HepG2 (cell line): ENCODE data around the gene LGR6. TPM values are rescaled to one million over a fixed set of nuclear protein-coding genes. Genes with fewer than 3 reads are reported as not detected.

Experiments used
- ATAC-seq: fragments of 200-7000 bp; cut with Tn5 transposase; 3 replicates; pipeline ENCODE4 v1.9.1; 2020; ENCODE audit warnings: mild to moderate bottlenecking, moderate library complexity
- BruUV-seq: library from RNA; stranded (reverse); fragments of 400-500 nt; replicated peaks from 2 replicates; lab custom pipeline; 2021; lab: Mats Ljungman, UMichigan
- CTCF ChIA-PET: fragments of 300-600 bp; formaldehyde crosslinking; extraction: SDS; loops from one replicate; lab custom pipeline; 2021; ENCODE audit warnings: low total read pairs, inconsistent platforms, low intra/inter-chr PET ratio; lab: Yijun Ruan, JAX
- POLR2A ChIA-PET: fragments of 350-600 bp; sonication (Branson Sonifier 250); formaldehyde crosslinking; loops from one replicate; lab custom pipeline; 2020; ENCODE audit warnings: antibody characterized with exemption, inconsistent platforms; lab: Yijun Ruan, JAX
- DNase-seq: peaks from one replicate; pipeline ENCODE4 v3.0.0-alpha.2; 2015; ENCODE audit warnings: low spot score
- FAIRE-seq: peaks from 3 replicates; lab custom pipeline; 2011; peaks lifted over from hg19 to GRCh38; lab: Jason Lieb, UNC
- H2AFZ ChIP-seq: one replicate; pipeline ENCODE4 v1.6.1; 2011; ENCODE audit warnings: low read length, inconsistent platforms
- H3K27ac ChIP-seq: fragments of 300-600 bp; 3 replicates; pipeline ENCODE4 v1.8.0; 2011; ENCODE audit warnings: mixed run types, mild to moderate bottlenecking, mixed read lengths, low read length, inconsistent platforms; ENCODE audit not compliant: insufficient read depth; ENCODE audit errors: extremely low read length
- H3K27me3 ChIP-seq, 2 experiments: fragments of 200-600 bp in 1 of 2; 2 replicates in 1 of 2; 3 replicates in 1 of 2; pipeline versions ENCODE4 v1.6.0 to v1.8.0; 2011; ENCODE audit warnings: low read length in 2 of 2, mild to moderate bottlenecking in 2 of 2, moderate library complexity in 2 of 2, inconsistent platforms in 1 of 2; ENCODE audit not compliant: insufficient read depth in 2 of 2, control insufficient read depth in 1 of 2
- H3K36me3 ChIP-seq, 2 experiments: fragments of 200-600 bp in 1 of 2; replicated peaks in 1 of 2; 2 replicates in 1 of 2; 3 replicates in 1 of 2; pipeline versions ENCODE4 v1.5.1 to v1.8.0; 2011; ENCODE audit warnings: low read length in 2 of 2, inconsistent platforms in 1 of 2; ENCODE audit not compliant: insufficient read depth in 2 of 2, control insufficient read depth in 1 of 2
- H3K4me1 ChIP-seq: 2 replicates; pipeline ENCODE4 v1.5.1; 2012; ENCODE audit warnings: low read length, inconsistent platforms; ENCODE audit not compliant: insufficient read depth
- H3K4me2 ChIP-seq: 2 replicates; pipeline ENCODE4 v1.6.0; 2011; ENCODE audit warnings: low read depth, low read length, inconsistent platforms
- H3K4me3 ChIP-seq, 3 experiments: fragments of 200-600 bp in 1 of 3; sonication (generic), shearing (Covaris generic) in 1 of 3; replicated peaks in 1 of 3; 2 replicates each; pipeline ENCODE4 v1.5.1; 2011 to 2016; ENCODE audit warnings: low read length in 3 of 3, inconsistent platforms in 2 of 3, low read depth in 2 of 3, mild to moderate bottlenecking in 2 of 3, control low read depth in 1 of 3, mixed read lengths in 1 of 3; ENCODE audit not compliant: insufficient read depth in 1 of 3
- H3K79me2 ChIP-seq: one replicate; pipeline ENCODE4 v1.6.1; 2011; ENCODE audit warnings: low read length, inconsistent platforms; ENCODE audit not compliant: insufficient read depth
- H3K9ac ChIP-seq: 2 replicates; pipeline ENCODE4 v1.6.0; 2011; ENCODE audit warnings: mild to moderate bottlenecking, low read depth, low read length, inconsistent platforms; ENCODE audit not compliant: insufficient read depth
- H3K9me3 ChIP-seq: 2 replicates; pipeline ENCODE4 v1.5.1; 2012; ENCODE audit warnings: mild to moderate bottlenecking, low read length
- H4K20me1 ChIP-seq: 2 replicates; pipeline ENCODE4 v1.6.0; 2011; ENCODE audit warnings: inconsistent platforms, mild to moderate bottlenecking, low read length, moderate library complexity; ENCODE audit not compliant: insufficient read depth
- CBX1 ChIP-seq: IDR thresholded peaks from one replicate; pipeline ENCODE4 v1.6.1; 2016; ENCODE audit warnings: antibody characterized with exemption, low read depth
- MLX ChIP-seq: IDR thresholded peaks from 2 replicates; pipeline ENCODE4 v1.6.1; 2016
- NFYB ChIP-seq: sonication (generic); formaldehyde crosslinking; IDR thresholded peaks from 2 replicates; pipeline ENCODE4 v1.4.0; 2020; ENCODE audit warnings: missing genetic modification reagents
- PRDM10 ChIP-seq: sonication (generic); formaldehyde crosslinking; IDR thresholded peaks from 2 replicates; pipeline ENCODE4 v1.4.0; 2020; ENCODE audit warnings: low read depth, missing genetic modification reagents
- REST ChIP-seq, 2 experiments: IDR thresholded peaks; 2 replicates each; pipeline ENCODE4 v1.6.1; 2011 to 2012; ENCODE audit warnings: low read length in 2 of 2, borderline replicate concordance in 1 of 2, low read depth in 1 of 2, mild to moderate bottlenecking in 1 of 2, moderate library complexity in 1 of 2
- SMARCE1 ChIP-seq: fragments of 450-650 bp; IDR thresholded peaks from 2 replicates; pipeline ENCODE4 v1.6.1; 2017; ENCODE audit warnings: borderline replicate concordance
- SNRNP70 ChIP-seq: fragments of 200-400 bp; formaldehyde crosslinking; IDR thresholded peaks from 2 replicates; pipeline ENCODE4 v1.6.1; 2017; ENCODE audit warnings: mild to moderate bottlenecking, low read depth, low read length, moderate library complexity
- ZBTB37 ChIP-seq: sonication (generic); formaldehyde crosslinking; IDR thresholded peaks from 2 replicates; pipeline ENCODE4 v1.4.0; 2020; ENCODE audit warnings: mild to moderate bottlenecking, missing genetic modification reagents
- ZFP37 ChIP-seq: sonication (generic); formaldehyde crosslinking; IDR thresholded peaks from 2 replicates; pipeline ENCODE4 v1.4.0; 2020; ENCODE audit warnings: missing genetic modification reagents, borderline replicate concordance
- ZNF343 ChIP-seq: sonication (generic); formaldehyde crosslinking; IDR thresholded peaks from 2 replicates; pipeline ENCODE4 v1.4.0; 2020; ENCODE audit warnings: mild to moderate bottlenecking, missing genetic modification reagents
- ZNF674 ChIP-seq: sonication (generic); formaldehyde crosslinking; IDR thresholded peaks from 2 replicates; pipeline ENCODE4 v1.5.0; 2020; ENCODE audit warnings: low read depth, mild to moderate bottlenecking, missing genetic modification reagents
- ZSCAN21 ChIP-seq: sonication (generic); formaldehyde crosslinking; IDR thresholded peaks from 2 replicates; pipeline ENCODE4 v1.8.0; 2022; ENCODE audit warnings: mild to moderate bottlenecking, missing genetic modification reagents, moderate library complexity, borderline replicate concordance
- ZSCAN29 ChIP-seq: sonication (generic); formaldehyde crosslinking; conservative IDR thresholded peaks from 2 replicates; pipeline ENCODE4 v1.4.0; 2020; ENCODE audit warnings: mild to moderate bottlenecking, missing genetic modification reagents
- ZSCAN31 ChIP-seq: sonication (generic); formaldehyde crosslinking; IDR thresholded peaks from 2 replicates; pipeline ENCODE4 v1.5.0; 2020; ENCODE audit warnings: low read depth, mild to moderate bottlenecking, missing genetic modification reagents
- ZSCAN9 ChIP-seq: IDR thresholded peaks from 2 replicates; pipeline ENCODE4 v1.6.1; 2016; ENCODE audit warnings: borderline replicate concordance
- WGBS: methylation state at CpG from one replicate; pipeline ENCODE4 v1.1.6; 2017; ENCODE audit warnings: low lambda C conversion rate; 5-methylcytosine and 5-hydroxymethylcytosine counted together
- in situ Hi-C: cut with HindIII; loops from 2 replicates; pipeline ENCODE4 v1.10.0; 2017; ENCODE audit warnings: low pct_unique_long_range_greater_than_20kb; ENCODE audit not compliant: extremely low pct_ligation_motif_present
- intact Hi-C: fragments of 100-400 bp; cut with micrococcal nuclease; formaldehyde crosslinking; loops from one replicate; pipeline ENCODE4 v1.10.0; 2022; ENCODE audit not compliant: unreplicated experiment
- polyA plus RNA-seq, 8 experiments: library from polyadenylated mRNA; depleted of rRNA in 3 of 8; stranded (reverse) in 7 of 8; unstranded in 1 of 8; fragments of >200 nt; fragmentation: Illumina TruSeq in 4 of 8; extraction: Trizol in 4 of 8; gene quantifications; 2 replicates each; pipeline versions ENCODE4 v1.2.1 to v1.2.3, GENCODE V29; 2011 to 2016; ENCODE audit warnings: low read depth in 4 of 8, missing spikeins in 1 of 8, mixed read lengths in 1 of 8; ENCODE audit not compliant: insufficient read depth in 1 of 8
- total RNA-seq, 5 experiments: library from RNA; depleted of rRNA; stranded (reverse); fragments of >200 nt; fragmentation: Illumina TruSeq; extraction: Trizol; gene quantifications; 2 replicates each; pipeline ENCODE4 v1.2.3, GENCODE V29; 2016; ENCODE audit warnings: low read depth in 1 of 5

The LGR6 gene
- total and polyA plus RNA-seq, 2 of the 13 experiments (the other 11 are each of a cell fraction or from before 2014, with no cell fraction given) = 0.07 TPM; not detected in 1

GRCh38 chr1:202348005-202348508 lies 154.5 kb downstream of the LGR6 start:
- H3K36me3 ChIP-seq = no peaks in the 10 kb centered on the region
- intact Hi-C loops = loop anchor here (10.0 kb wide), 3 partner anchors 87 to 657 kb away; partner anchors contain the start of genes SYT2 and TMEM183A
- no peak for ATAC-seq
- in situ Hi-C loops = no loop called here
- H2AFZ ChIP-seq = no peak overlapping the region
- H3K27ac ChIP-seq = no peak overlapping the region
- peaks cover 38% of the 10 kb centered on the region for H3K79me2 ChIP-seq
- H3K4me2 ChIP-seq = peak overlapping the region; percentile 42
- H3K9me3 ChIP-seq = no peaks in the 10 kb centered on the region
- FAIRE-seq = peak; percentile 86
- CTCF ChIA-PET = no interaction called here
- POLR2A ChIA-PET = no interaction called here
- 47% methylated on average over 6 of the region's 6 CpGs for WGBS
- BruUV-seq = no TSS peak
- H3K9ac ChIP-seq = no peak overlapping the region
- H3K27me3 ChIP-seq = no peaks in the 10 kb centered on the region; a peak in 1 of 5 replicates
- H3K4me1 ChIP-seq = peaks cover 54% of the 10 kb centered on the region
- no peaks in the 10 kb centered on the region for H4K20me1 ChIP-seq
- peak overlapping the region in 2 of 3 experiments; percentile 19 to 20; a peak in 2 of 6 replicates for H3K4me3 ChIP-seq
- no peak for DNase-seq
- TF ChIP-seq SMARCE1 (no peak), REST (IDR thresholded peaks at IDR 0.05; ENCODE audit: borderline replicate concordance in 1 of 2, low read depth in 1 of 2, low read length in 2 of 2) (no peak), ZNF674 (CRISPR knock-in tag) (no peak), MLX (CRISPR knock-in tag) (no peak), ZBTB37 (no peak), PRDM10 (no peak), SNRNP70 (no peak), CBX1 (no peak), ZFP37 (no peak), ZSCAN31 (no peak), ZSCAN9 (CRISPR knock-in tag) (no peak), ZSCAN29 (CRISPR knock-in tag) (no peak), NFYB (CRISPR knock-in tag) (no peak), ZSCAN21 (CRISPR knock-in tag) (no peak), ZNF343 (CRISPR knock-in tag) (no peak)
